GM21360 (cell line): Measurements from ENCODE around the gene NLGN1.
A peak's percentile ranks its signal among the peaks of the same experiment; 100 is the strongest.

Experiments used
- ATAC-seq: cut with Tn5 transposase; IDR thresholded peaks from one replicate; pipeline ENCODE4 v1.9.1; 2021; ENCODE audit warnings: mild to moderate bottlenecking, moderate library complexity; ENCODE audit not compliant: unreplicated experiment

Gene NLGN1

GRCh38 chr3:174060431-174060830 is 662.9 kb downstream of the NLGN1 start:
- ATAC-seq: no peak

- no peak for ATAC-seq
These were observed 663.6 kb downstream of the NLGN1 start for GRCh38 chr3:174061162-174061561.

- ATAC-seq: no peak
These were observed 664.2 kb downstream of the NLGN1 start for GRCh38 chr3:174061731-174062130.

GRCh38 chr3:174062923-174063322 is 665.4 kb downstream of the NLGN1 start:
- no peak for ATAC-seq

GRCh38 chr3:174068035-174068434 is 670.5 kb downstream of the NLGN1 start:
- no peak for ATAC-seq

GRCh38 chr3:174072675-174073074 is 675.1 kb downstream of the NLGN1 start:
- no peak for ATAC-seq

- no peak for ATAC-seq
These were observed 686.2 kb downstream of the NLGN1 start for GRCh38 chr3:174083706-174084105.

- ATAC-seq: no peak
These were observed 692.0 kb downstream of the NLGN1 start for GRCh38 chr3:174089592-174089991.

- ATAC-seq: no peak
These were observed 697.1 kb downstream of the NLGN1 start for GRCh38 chr3:174094669-174095068.

GRCh38 chr3:174097686-174098085 is 700.1 kb downstream of the NLGN1 start:
- ATAC-seq: no peak

GRCh38 chr3:174098746-174099145 is 701.2 kb downstream of the NLGN1 start:
- no peak for ATAC-seq

GRCh38 chr3:174099724-174100123 is 702.2 kb downstream of the NLGN1 start:
- ATAC-seq: no peak

- ATAC-seq: no peak
These were observed 703.2 kb downstream of the NLGN1 start for GRCh38 chr3:174100744-174101143.

GRCh38 chr3:174101244-174101643 is 703.7 kb downstream of the NLGN1 start:
- ATAC-seq: peak; percentile 88

- ATAC-seq: no peak
These were observed 704.7 kb downstream of the NLGN1 start for GRCh38 chr3:174102274-174102673.

- no peak for ATAC-seq
These were observed 705.3 kb downstream of the NLGN1 start for GRCh38 chr3:174102866-174103265.

- no peak for ATAC-seq
These were observed 713.2 kb downstream of the NLGN1 start for GRCh38 chr3:174110761-174111160.

- ATAC-seq: no peak
These were observed 714.2 kb downstream of the NLGN1 start for GRCh38 chr3:174111776-174112175.

- ATAC-seq: no peak
These were observed 718.9 kb downstream of the NLGN1 start for GRCh38 chr3:174116421-174116820.

- ATAC-seq: no peak
These were observed 723.5 kb downstream of the NLGN1 start for GRCh38 chr3:174120997-174121396.

- ATAC-seq: no peak
These were observed 724.9 kb downstream of the NLGN1 start for GRCh38 chr3:174122411-174122810.

GRCh38 chr3:174125267-174125824 is 727.8 kb downstream of the NLGN1 start:
- ATAC-seq: no peak

GRCh38 chr3:174126990-174127758 is 729.6 kb downstream of the NLGN1 start:
- no peak for ATAC-seq
